Cardiac muscle cell (in vitro differentiated cells and primary cell): ENCODE results near the gene TMEM176B. TPM values are rescaled to one million over a fixed set of nuclear protein-coding genes. Genes with fewer than 3 reads are reported as not detected.

Source experiments
- DNase-seq, 2 donors: peaks; one replicate each; pipeline versions ENCODE4 v3.0.0 to v3.0.0-alpha.2; 2010 to 2017; ENCODE audit warnings: low read depth in 1 of 2, low spot score in 1 of 2
- H3K27ac ChIP-seq: fragments of 200-600 bp; sonication (generic); 2 replicates; pipeline ENCODE4 v1.5.1; 2016
- H3K27me3 ChIP-seq: fragments of 200-600 bp; sonication (generic); 2 replicates; pipeline ENCODE4 v1.6.0; 2016; ENCODE audit warnings: control low read depth
- H3K36me3 ChIP-seq: fragments of 200-600 bp; sonication (generic); 2 replicates; pipeline ENCODE4 v1.5.1; 2016; ENCODE audit warnings: control low read depth
- H3K4me1 ChIP-seq: fragments of 200-600 bp; sonication (generic); 2 replicates; pipeline ENCODE4 v1.8.1; 2017; ENCODE audit warnings: low read depth, mild to moderate bottlenecking, mixed run types
- H3K4me3 ChIP-seq: fragments of 200-600 bp; sonication (generic); 2 replicates; pipeline ENCODE4 v1.5.1; 2016; ENCODE audit warnings: mild to moderate bottlenecking
- H3K9me3 ChIP-seq: fragments of 200-600 bp; sonication (generic); 2 replicates; pipeline ENCODE4 v1.5.1; 2017; ENCODE audit warnings: low read depth, mild to moderate bottlenecking, control low read depth
- polyA plus RNA-seq: library from polyadenylated mRNA; unstranded; fragments of >200 nt; fragmentation: Nextera tagmentation; extraction: Ambion mirVana; gene quantifications from 2 replicates; pipeline ENCODE4 v1.2.1, GENCODE V29; 2016
- total RNA-seq: library from RNA; depleted of rRNA; stranded (reverse); fragments of >200 nt; gene quantifications from 2 replicates; pipeline ENCODE4 v1.2.3, GENCODE V29; 2016
- TF ChIP-seq, protein P1 (sequence below): IDR thresholded peaks from 2 replicates; pipeline ENCODE4 v1.5.1; 2012; ENCODE audit warnings: low read depth, mild to moderate bottlenecking, low read length

Gene TMEM176B
- total and polyA plus RNA-seq, 2 experiments from 2014 or later = 30.6 to 41.8 TPM

DNA sequence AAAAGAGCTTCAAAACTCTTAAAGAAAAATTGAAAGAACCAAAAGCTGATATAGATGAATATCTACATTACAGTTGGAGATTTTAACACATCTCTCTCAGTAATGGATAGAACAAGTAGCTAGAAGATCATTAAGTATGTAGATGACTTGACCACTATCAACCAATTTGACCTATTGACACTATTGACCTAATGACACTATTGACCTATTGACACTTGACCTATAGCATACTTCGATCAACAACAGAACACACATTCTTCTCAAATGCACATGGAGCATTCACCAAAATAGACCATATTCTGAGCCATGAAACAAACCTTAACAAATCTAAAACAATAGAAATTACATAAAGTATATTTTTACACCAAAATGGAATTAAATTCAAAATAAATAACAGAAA, 40.7 kb downstream of the TMEM176B start:
- no peak for DNase-seq
- Histone ChIP-seq H3K4me1 (no peaks in the 10 kb centered on the region), H3K27ac (no peak overlapping the region), H3K36me3 (no peaks in the 10 kb centered on the region), H3K4me3 (no peak overlapping the region), H3K9me3 (no peaks in the 10 kb centered on the region), H3K27me3 (no peaks in the 10 kb centered on the region)
- TF ChIP-seq, protein P1, sequence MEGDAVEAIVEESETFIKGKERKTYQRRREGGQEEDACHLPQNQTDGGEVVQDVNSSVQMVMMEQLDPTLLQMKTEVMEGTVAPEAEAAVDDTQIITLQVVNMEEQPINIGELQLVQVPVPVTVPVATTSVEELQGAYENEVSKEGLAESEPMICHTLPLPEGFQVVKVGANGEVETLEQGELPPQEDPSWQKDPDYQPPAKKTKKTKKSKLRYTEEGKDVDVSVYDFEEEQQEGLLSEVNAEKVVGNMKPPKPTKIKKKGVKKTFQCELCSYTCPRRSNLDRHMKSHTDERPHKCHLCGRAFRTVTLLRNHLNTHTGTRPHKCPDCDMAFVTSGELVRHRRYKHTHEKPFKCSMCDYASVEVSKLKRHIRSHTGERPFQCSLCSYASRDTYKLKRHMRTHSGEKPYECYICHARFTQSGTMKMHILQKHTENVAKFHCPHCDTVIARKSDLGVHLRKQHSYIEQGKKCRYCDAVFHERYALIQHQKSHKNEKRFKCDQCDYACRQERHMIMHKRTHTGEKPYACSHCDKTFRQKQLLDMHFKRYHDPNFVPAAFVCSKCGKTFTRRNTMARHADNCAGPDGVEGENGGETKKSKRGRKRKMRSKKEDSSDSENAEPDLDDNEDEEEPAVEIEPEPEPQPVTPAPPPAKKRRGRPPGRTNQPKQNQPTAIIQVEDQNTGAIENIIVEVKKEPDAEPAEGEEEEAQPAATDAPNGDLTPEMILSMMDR = no peak

DNA sequence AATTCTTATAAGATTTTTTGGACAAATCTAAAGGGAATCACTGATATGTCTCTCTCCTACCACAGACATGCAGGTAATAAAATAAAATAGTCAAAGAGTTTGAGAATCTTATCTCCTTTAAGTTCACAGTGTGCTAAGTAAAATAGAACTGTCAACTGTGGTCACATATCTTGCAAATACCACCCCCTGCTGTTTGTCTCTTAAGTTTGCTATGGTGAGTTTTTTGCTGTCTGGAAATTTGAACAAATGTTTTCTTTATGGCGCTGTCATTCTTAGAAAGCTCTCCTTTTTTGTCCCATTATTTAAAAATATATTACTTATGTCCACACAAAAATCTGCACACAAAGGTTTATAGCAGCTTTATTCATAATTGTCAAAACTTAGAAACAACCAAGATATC, 43.3 kb downstream of the TMEM176B start:
- no peaks in the 10 kb centered on the region for H3K9me3 ChIP-seq
- no peaks in the 10 kb centered on the region for H3K4me1 ChIP-seq
- H3K4me3 ChIP-seq = no peak overlapping the region
- no peak overlapping the region for H3K27ac ChIP-seq
- H3K27me3 ChIP-seq = no peaks in the 10 kb centered on the region
- DNase-seq = peak in 1 of 2 donors; percentile 49
- TF ChIP-seq, protein P1 = no peak
- no peaks in the 10 kb centered on the region for H3K36me3 ChIP-seq

DNA sequence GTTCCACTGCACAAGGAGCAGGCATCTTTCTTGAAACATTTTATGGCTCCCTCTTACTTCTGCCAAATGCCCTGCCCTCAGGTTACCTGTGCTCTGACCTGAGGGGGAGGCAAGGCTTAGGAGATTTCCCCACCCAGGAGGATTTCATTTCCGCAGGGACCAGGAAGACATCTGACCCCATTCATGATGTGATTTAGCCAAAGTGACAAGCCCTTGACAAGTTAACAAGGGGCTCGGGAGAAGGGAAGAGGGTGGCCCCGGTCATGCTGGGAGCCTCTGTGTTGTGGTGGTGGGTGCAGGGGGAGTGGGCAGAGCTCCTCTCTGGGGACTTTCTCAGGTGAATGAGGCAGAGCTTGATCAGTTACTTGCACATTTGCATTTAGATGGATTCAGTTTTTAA, 44.0 kb downstream of the TMEM176B start:
- no peaks in the 10 kb centered on the region for H3K36me3 ChIP-seq
- no peak for DNase-seq

DNA sequence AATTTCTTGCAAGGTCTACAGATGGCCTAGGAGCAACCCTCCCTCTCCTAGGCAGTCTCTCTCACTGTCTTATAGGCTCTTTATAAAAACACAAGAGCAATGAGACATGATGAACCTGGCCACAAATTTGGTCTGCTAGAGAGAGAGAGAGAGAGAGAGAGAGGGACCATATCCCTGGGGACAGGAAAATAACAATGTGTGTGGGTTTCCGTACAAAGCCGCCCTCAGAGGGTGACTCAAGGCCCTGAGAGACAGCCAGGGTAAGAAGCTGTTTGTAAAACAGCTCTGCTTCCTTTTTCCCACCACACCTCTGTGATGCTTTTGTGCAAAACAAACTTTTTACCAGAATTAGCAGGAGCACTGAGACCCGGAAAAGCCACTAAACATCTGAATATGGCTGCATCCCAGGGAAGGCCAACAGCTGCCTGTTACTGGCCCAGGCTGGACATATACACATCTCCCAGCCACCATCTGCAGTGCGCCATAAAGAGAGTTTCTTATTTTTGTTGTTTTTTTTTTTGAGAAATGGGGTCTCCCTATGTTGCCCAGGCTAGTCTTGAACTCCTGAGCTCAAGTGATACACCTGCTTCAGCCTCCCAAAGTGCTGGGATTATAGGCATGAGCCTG, 44.6 kb downstream of the TMEM176B start:
- H3K27ac ChIP-seq = no peak overlapping the region
- H3K36me3 ChIP-seq = no peaks in the 10 kb centered on the region
- DNase-seq = peak in 1 of 2 donors; percentile 24
- H3K27me3 ChIP-seq = no peaks in the 10 kb centered on the region
- no peaks in the 10 kb centered on the region for H3K9me3 ChIP-seq
- TF ChIP-seq, protein P1 = no peak
- H3K4me3 ChIP-seq = no peak overlapping the region
- peaks cover 9% of the 10 kb centered on the region for H3K4me1 ChIP-seq

More for the DNA sequence above, 44.0 kb downstream of the TMEM176B start:
- TF ChIP-seq, protein P1 = no peak
- Histone ChIP-seq H3K4me3 (no peak overlapping the region), H3K9me3 (no peaks in the 10 kb centered on the region), H3K27ac (no peak overlapping the region), H3K27me3 (no peaks in the 10 kb centered on the region), H3K4me1 (peaks cover 4% of the 10 kb centered on the region)

DNA sequence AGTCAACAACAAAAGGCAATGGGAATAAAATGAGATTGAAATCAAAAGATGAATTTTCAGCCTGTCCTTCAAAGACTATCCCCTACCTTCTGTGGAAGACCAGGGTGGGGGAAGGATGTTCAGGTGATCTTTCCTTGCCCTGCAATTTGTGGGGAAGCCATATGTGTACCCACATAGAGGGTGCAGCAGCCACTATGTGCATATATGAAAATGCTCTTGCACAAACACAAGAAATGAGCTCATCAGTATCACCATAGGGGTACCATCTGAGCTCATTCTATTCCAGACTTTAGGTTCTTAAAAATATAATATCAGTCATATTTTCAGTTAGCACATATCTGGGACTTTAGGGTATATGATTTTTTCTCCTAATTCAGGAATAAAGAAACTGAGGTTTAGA, 45.2 kb downstream of the TMEM176B start:
- TF ChIP-seq, protein P1 = no peak
- H3K27me3 ChIP-seq = no peaks in the 10 kb centered on the region
- H3K36me3 ChIP-seq = no peaks in the 10 kb centered on the region
- H3K27ac ChIP-seq = no peak overlapping the region
- H3K4me3 ChIP-seq = no peak overlapping the region
- peaks cover 9% of the 10 kb centered on the region for H3K4me1 ChIP-seq
- DNase-seq = no peak
- no peaks in the 10 kb centered on the region for H3K9me3 ChIP-seq
